H1 (cell line): ENCODE results near the gene CLIC3. TPM values are rescaled to one million over a fixed set of nuclear protein-coding genes. Genes with fewer than 3 reads are reported as not detected.

Experiments used
- CEBPB ChIP-seq: IDR thresholded peaks from 2 replicates; pipeline ENCODE4 v1.6.1; 2012; ENCODE audit warnings: low read depth, low read length
- CHD7 ChIP-seq: fragments of 300-600 bp; sonication (generic); IDR thresholded peaks from 2 replicates; pipeline ENCODE4 v1.7.1; 2012; ENCODE audit warnings: low read length, moderate library complexity, mild to moderate bottlenecking, inconsistent platforms; ENCODE audit not compliant: insufficient replicate concordance
- EGR1 ChIP-seq: IDR thresholded peaks from 2 replicates; pipeline ENCODE4 v1.6.1; 2011; ENCODE audit warnings: low read depth, low read length, borderline replicate concordance
- EP300 ChIP-seq, 2 experiments: IDR thresholded peaks; 1 replicate in 1 of 2; 2 replicates in 1 of 2; pipeline ENCODE4 v1.6.1; 2011 to 2012; ENCODE audit warnings: low read depth in 2 of 2, low read length in 2 of 2, mild to moderate bottlenecking in 2 of 2, borderline replicate concordance in 1 of 2, inconsistent platforms in 1 of 2, moderate library complexity in 1 of 2
- MAFK ChIP-seq: IDR thresholded peaks from 2 replicates; pipeline ENCODE4 v1.6.1; 2012; ENCODE audit warnings: low read depth, mild to moderate bottlenecking, improper control_type of control experiment, low read length
- PHF8 ChIP-seq: fragments of 200-600 bp; sonication (generic); conservative IDR thresholded peaks from 2 replicates; pipeline ENCODE4 v1.7.1; 2012; ENCODE audit warnings: low read depth, mild to moderate bottlenecking, inconsistent platforms, low read length, moderate library complexity
- POLR2AphosphoS5 ChIP-seq: IDR thresholded peaks from 2 replicates; pipeline ENCODE4 v1.6.1; 2011; ENCODE audit warnings: low read depth, low read length
- RNF2 ChIP-seq: fragments of 200-900, 300-1000 bp; sonication (generic); IDR thresholded peaks from 2 replicates; pipeline ENCODE4 v1.7.1; 2016; ENCODE audit warnings: borderline replicate concordance, low read depth, mild to moderate bottlenecking, antibody characterized with exemption, low read length; ENCODE audit not compliant: poor library complexity, severe bottlenecking; ENCODE audit errors: missing control alignments
- RXRA ChIP-seq: IDR thresholded peaks from 2 replicates; pipeline ENCODE4 v1.6.1; 2011; ENCODE audit warnings: low read depth, mild to moderate bottlenecking, low read length, moderate library complexity; ENCODE audit not compliant: insufficient read depth
- USF2 ChIP-seq: IDR thresholded peaks from 2 replicates; pipeline ENCODE4 v1.6.1; 2011; ENCODE audit warnings: low read length, improper control_type of control experiment
- polyA plus RNA-seq, 7 experiments: library from polyadenylated mRNA; depleted of rRNA in 3 of 7; stranded (reverse) in 5 of 7; unstranded in 2 of 7; fragments of >200 nt in 5 of 7; fragments of 200-250 nt in 2 of 7; gene quantifications; 1 replicate in 5 of 7; 2 replicates in 1 of 7; 4 replicates in 1 of 7; pipeline versions ENCODE4 v1.2.1 to v1.2.3, GENCODE V29; 2011 to 2013; ENCODE audit warnings: missing spikeins in 2 of 7, mixed read lengths in 2 of 7
- total RNA-seq: library from RNA; stranded (reverse); fragmentation: NEBNext Ultra II Directional; extraction: Animal tissue kit (Norgen Biotek cat#: 25700); gene quantifications from 2 replicates; pipeline ENCODE4 v1.2.1, GENCODE V29; 2021

CLIC3 gene
- total and polyA plus RNA-seq, 2 of the 8 experiments (the other 6 are each of a cell fraction or from before 2014, with no cell fraction given): 0.12 TPM; not detected in 1

GRCh38 chr9:137007816-137008270 is 11.5 kb upstream of the CLIC3 start (continued):
- TF ChIP-seq CHD7: no peak
- TF ChIP-seq PHF8: no peak
- no peak for TF ChIP-seq MAFK
- TF ChIP-seq USF2: no peak
- no peak for TF ChIP-seq EGR1
- no peak for TF ChIP-seq RXRA
- TF ChIP-seq EP300 (IDR thresholded peaks at IDR 0.05; ENCODE audit: borderline replicate concordance in 1 of 2, low read depth in 2 of 2, low read length in 2 of 2): no peak
- no peak for TF ChIP-seq CEBPB
- TF ChIP-seq RNF2: no peak
- no peak for TF ChIP-seq POLR2AphosphoS5
